CD14-positive monocyte (primary cell): ENCODE measurements around the gene ARSH. TPM values are rescaled to one million over a fixed set of nuclear protein-coding genes. Genes with fewer than 3 reads are reported as not detected.
"Not testable (repeated sequence)": the region's sequence is repeated elsewhere in the genome, so short reads cannot be mapped to it uniquely, and the experiment has no call there.

ENCODE experiments used
- DNase-seq, 3 donors: peaks; one replicate each; pipeline ENCODE4 v3.0.0-alpha.2; 2011 to 2022
- H2AFZ ChIP-seq: 2 replicates; pipeline ENCODE4 v1.6.0; 2012; ENCODE audit warnings: mild to moderate bottlenecking, low read depth, low read length, inconsistent platforms; ENCODE audit not compliant: insufficient read depth, poor library complexity, severe bottlenecking
- H3K27ac ChIP-seq, 2 donors: 1 replicate in 1 of 2; 2 replicates in 1 of 2; pipeline ENCODE4 v1.5.1; 2012 to 2013; ENCODE audit warnings: low read length in 2 of 2, control low read depth in 1 of 2, inconsistent platforms in 1 of 2, low read depth in 1 of 2, mild to moderate bottlenecking in 1 of 2
- H3K27me3 ChIP-seq, 2 donors: one replicate each; pipeline versions ENCODE4 v1.6.0 to v1.6.1; 2011 to 2013; ENCODE audit warnings: low read length in 2 of 2; ENCODE audit not compliant: control insufficient read depth in 2 of 2, insufficient read depth in 2 of 2
- H3K36me3 ChIP-seq, 2 donors: replicated peaks in 1 of 2; 1 replicate in 1 of 2; 2 replicates in 1 of 2; pipeline versions ENCODE4 v1.5.1 to v1.6.1; 2012 to 2013; ENCODE audit warnings: low read length in 2 of 2, control low read depth in 1 of 2, inconsistent platforms in 1 of 2, mild to moderate bottlenecking in 1 of 2; ENCODE audit not compliant: insufficient read depth in 2 of 2, control insufficient read depth in 1 of 2
- H3K4me1 ChIP-seq, 2 donors: 1 replicate in 1 of 2; 2 replicates in 1 of 2; pipeline versions ENCODE4 v1.5.1 to v1.6.1; 2012 to 2013; ENCODE audit warnings: low read length in 2 of 2, control low read depth in 1 of 2, inconsistent platforms in 1 of 2, mild to moderate bottlenecking in 1 of 2, moderate library complexity in 1 of 2; ENCODE audit not compliant: insufficient read depth in 2 of 2, control insufficient read depth in 1 of 2
- H3K4me2 ChIP-seq: replicated peaks from 2 replicates; pipeline ENCODE3; 2012; ENCODE audit warnings: low read length, moderate library complexity, mild to moderate bottlenecking; ENCODE audit not compliant: poor library complexity, severe bottlenecking; ENCODE audit errors: extremely low read depth
- H3K4me3 ChIP-seq, 3 experiments: fragments of 200-600 bp in 1 of 3; sonication (generic) in 1 of 3; replicated peaks in 1 of 3; 1 replicate in 2 of 3; 2 replicates in 1 of 3; pipeline ENCODE4 v1.5.1; 2011 to 2013; ENCODE audit warnings: low read length in 3 of 3, mild to moderate bottlenecking in 3 of 3, control low read depth in 2 of 3, low read depth in 2 of 3, inconsistent platforms in 1 of 3, moderate library complexity in 1 of 3
- H3K79me2 ChIP-seq: 2 replicates; pipeline ENCODE4 v1.6.0; 2012; ENCODE audit warnings: mild to moderate bottlenecking, control low read depth, inconsistent platforms, low read length, moderate library complexity; ENCODE audit not compliant: insufficient read depth
- H3K9ac ChIP-seq: 2 replicates; pipeline ENCODE4 v1.6.0; 2017; ENCODE audit warnings: low read length, mild to moderate bottlenecking; ENCODE audit not compliant: insufficient read depth, poor library complexity, severe bottlenecking
- H3K9me3 ChIP-seq, 2 donors: replicated peaks in 1 of 2; 1 replicate in 1 of 2; 2 replicates in 1 of 2; pipeline versions ENCODE4 v1.5.1 to v1.6.1; 2012 to 2013; ENCODE audit warnings: low read length in 2 of 2, control low read depth in 1 of 2; ENCODE audit not compliant: control insufficient read depth in 1 of 2, insufficient read depth in 1 of 2
- H4K20me1 ChIP-seq: 2 replicates; pipeline ENCODE4 v1.6.0; 2012; ENCODE audit warnings: mild to moderate bottlenecking, low read length, control low read depth, moderate library complexity; ENCODE audit not compliant: insufficient read depth
- H3K27ac Mint-ChIP-seq, 7 donors: one replicate each; pipeline ENCODE4 v1.8.0; 2020; ENCODE audit warnings: mild to moderate bottlenecking in 7 of 7, mixed read lengths in 7 of 7, moderate library complexity in 6 of 7, inconsistent platforms in 2 of 7
- H3K27me3 Mint-ChIP-seq, 3 donors: one replicate each; pipeline ENCODE4 v1.8.0; 2021 to 2022; ENCODE audit warnings: low read depth in 3 of 3, mild to moderate bottlenecking in 3 of 3, mixed read lengths in 3 of 3, moderate library complexity in 3 of 3, inconsistent platforms in 1 of 3
- H3K36me3 Mint-ChIP-seq, 2 donors: one replicate each; pipeline ENCODE4 v1.8.0; 2020; ENCODE audit warnings: mixed read lengths in 2 of 2, inconsistent platforms in 1 of 2, mild to moderate bottlenecking in 1 of 2
- H3K4me1 Mint-ChIP-seq: one replicate; pipeline ENCODE4 v1.8.0; 2020; ENCODE audit warnings: mild to moderate bottlenecking, mixed read lengths
- H3K4me3 Mint-ChIP-seq, 2 donors: one replicate each; pipeline ENCODE4 v1.8.0; 2020; ENCODE audit warnings: mild to moderate bottlenecking in 2 of 2, mixed read lengths in 2 of 2, moderate library complexity in 1 of 2
- H3K9me3 Mint-ChIP-seq, 7 donors: one replicate each; pipeline ENCODE4 v1.8.0; 2020 to 2022; ENCODE audit warnings: mixed read lengths in 7 of 7, mild to moderate bottlenecking in 6 of 7, moderate library complexity in 6 of 7, inconsistent platforms in 2 of 7
- WGBS: methylation state at CpG from one replicate; pipeline ENCODE4 v1.1.5; 2013; ENCODE audit warnings: missing lambda C conversion rate; ENCODE audit not compliant: insufficient coverage; 5-methylcytosine and 5-hydroxymethylcytosine counted together
- intact Hi-C, 2 donors: fragments of 100-400 bp; cut with micrococcal nuclease; formaldehyde crosslinking; loops; one replicate each; pipeline versions ENCODE4 v1.15.0 to v1.15.1; 2023
- polyA plus RNA-seq, 3 donors: library from polyadenylated mRNA; depleted of rRNA in 1 of 3; unstranded in 2 of 3; stranded (reverse) in 1 of 3; fragments of 300-500 nt in 2 of 3; fragments of >200 nt in 1 of 3; fragmentation: Illumina TruSeq in 2 of 3; gene quantifications; 1 replicate in 2 of 3; 2 replicates in 1 of 3; pipeline ENCODE4 v1.2.3, GENCODE V29; 2012 to 2021
- TF ChIP-seq, protein P1 (sequence below): fragments of 200-600 bp; IDR thresholded peaks from one replicate; pipeline ENCODE4 v1.8.0; 2022; ENCODE audit warnings: antibody characterized with exemption, mild to moderate bottlenecking

The ARSH gene
- polyA plus RNA-seq, 3 donors: not detected

GRCh38 chrX:3046253-3047240 is 40.2 kb downstream of the ARSH start:
- H3K27me3 ChIP-seq: no peaks in the 10 kb centered on the region
- no peak overlapping the region for H3K27ac ChIP-seq
- intact Hi-C loops: no loop called here
- Mint-ChIP-seq H3K36me3 (no peaks in the 10 kb centered on the region), H3K4me3 (peak overlapping the region in 1 of 2 donors; percentile 73), H3K27me3 (peaks cover 0 to 4% (median 0%) of the 10 kb centered on the region in 3 donors), H3K9me3 (peaks cover 0 to 1% (median 0%) of the 10 kb centered on the region in 7 donors), H3K4me1 (peaks cover 6% of the 10 kb centered on the region), H3K27ac (peak overlapping the region in 3 of 7 donors; percentile 49 to 75 (median 74))
- WGBS: no CpG with 5 or more reads among the region's 10 CpGs
- TF ChIP-seq, protein P1, sequence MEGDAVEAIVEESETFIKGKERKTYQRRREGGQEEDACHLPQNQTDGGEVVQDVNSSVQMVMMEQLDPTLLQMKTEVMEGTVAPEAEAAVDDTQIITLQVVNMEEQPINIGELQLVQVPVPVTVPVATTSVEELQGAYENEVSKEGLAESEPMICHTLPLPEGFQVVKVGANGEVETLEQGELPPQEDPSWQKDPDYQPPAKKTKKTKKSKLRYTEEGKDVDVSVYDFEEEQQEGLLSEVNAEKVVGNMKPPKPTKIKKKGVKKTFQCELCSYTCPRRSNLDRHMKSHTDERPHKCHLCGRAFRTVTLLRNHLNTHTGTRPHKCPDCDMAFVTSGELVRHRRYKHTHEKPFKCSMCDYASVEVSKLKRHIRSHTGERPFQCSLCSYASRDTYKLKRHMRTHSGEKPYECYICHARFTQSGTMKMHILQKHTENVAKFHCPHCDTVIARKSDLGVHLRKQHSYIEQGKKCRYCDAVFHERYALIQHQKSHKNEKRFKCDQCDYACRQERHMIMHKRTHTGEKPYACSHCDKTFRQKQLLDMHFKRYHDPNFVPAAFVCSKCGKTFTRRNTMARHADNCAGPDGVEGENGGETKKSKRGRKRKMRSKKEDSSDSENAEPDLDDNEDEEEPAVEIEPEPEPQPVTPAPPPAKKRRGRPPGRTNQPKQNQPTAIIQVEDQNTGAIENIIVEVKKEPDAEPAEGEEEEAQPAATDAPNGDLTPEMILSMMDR: no peak
- peak in 1 of 3 donors; percentile 18 for DNase-seq
- no peak overlapping the region for H3K9ac ChIP-seq
- no peaks in the 10 kb centered on the region for H3K36me3 ChIP-seq
- H3K79me2 ChIP-seq: no peaks in the 10 kb centered on the region
- H3K4me3 ChIP-seq: no peak overlapping the region
- no peaks in the 10 kb centered on the region for H4K20me1 ChIP-seq
- no peak overlapping the region for H2AFZ ChIP-seq
- no peak overlapping the region for H3K4me2 ChIP-seq
- H3K9me3 ChIP-seq: no peaks in the 10 kb centered on the region
- H3K4me1 ChIP-seq: no peaks in the 10 kb centered on the region

DNA sequence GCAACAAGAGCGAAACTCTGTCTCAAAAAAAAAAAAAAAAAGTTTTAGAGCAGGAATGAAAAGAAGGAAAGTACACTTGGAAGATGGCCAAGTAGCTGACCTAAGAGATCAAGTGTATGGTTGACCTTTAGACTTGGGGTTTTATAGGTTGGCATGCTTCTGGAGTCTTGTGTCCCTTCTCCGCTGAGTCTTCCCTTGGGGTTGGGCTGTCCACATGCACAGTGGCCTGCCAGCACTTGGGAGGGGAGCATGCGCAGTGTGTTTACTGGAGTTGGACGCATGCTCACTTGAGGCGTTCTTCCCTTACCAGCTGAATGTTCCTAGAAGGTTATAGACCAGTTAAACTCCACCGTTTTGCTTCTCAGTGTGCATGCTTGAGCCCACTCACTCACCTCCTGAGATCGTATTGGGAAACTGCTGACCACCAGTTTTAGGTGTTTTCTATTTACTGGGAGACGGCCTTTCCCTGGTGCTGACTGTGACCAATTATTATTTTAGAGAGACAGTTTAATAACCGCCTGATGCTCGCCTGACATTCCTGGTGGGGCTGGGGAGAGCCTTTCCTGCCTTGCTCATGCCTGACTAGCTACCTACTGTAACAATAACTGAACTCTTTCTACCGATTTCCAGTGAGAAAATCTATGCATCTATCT is 44.3 kb downstream of the ARSH start:
- H3K4me2 ChIP-seq, H3K27me3 Mint-ChIP-seq, H3K4me3 Mint-ChIP-seq, H3K9me3 ChIP-seq, H3K27ac Mint-ChIP-seq, H3K4me3 ChIP-seq, H3K4me1 Mint-ChIP-seq, H3K27ac ChIP-seq, H3K36me3 Mint-ChIP-seq, H3K4me1 ChIP-seq, H2AFZ ChIP-seq, H3K27me3 ChIP-seq, H4K20me1 ChIP-seq, H3K9ac ChIP-seq, H3K79me2 ChIP-seq, H3K36me3 ChIP-seq, intact Hi-C loops, DNase-seq, H3K9me3 Mint-ChIP-seq: not testable (repeated sequence)
- no CpG with 5 or more reads among the region's 11 CpGs for WGBS
